ENCODE data around the gene LSM14A.

GRCh38 chr19:34181111-34181864 is 9.0 kb downstream of the LSM14A start:
- TF ChIP-seq CTCF (IDR thresholded peaks at IDR 0.05) (no peak), REST (IDR thresholded peaks at IDR 0.05) (no peak), MAX (IDR thresholded peaks at IDR 0.05) (no peak), MYC (IDR thresholded peaks at IDR 0.05; ENCODE audit: borderline replicate concordance, low read length) (no peak), MAFK (IDR thresholded peaks at IDR 0.05; ENCODE audit: partially characterized antibody) (no peak), POLR2AphosphoS2 (conservative IDR thresholded peaks at IDR 0.05; ENCODE audit: low read length) (no peak), ZFP36 (IDR thresholded peaks at IDR 0.05; ENCODE audit: borderline replicate concordance, partially characterized antibody) (no peak)

All from A549 (cell line).